Endothelial cell of umbilical vein (primary cell): Measurements from ENCODE around the gene LIPE. TPM values are rescaled to one million over a fixed set of nuclear protein-coding genes. Genes with fewer than 3 reads are reported as not detected.

Experiments
- BruUV-seq: library from RNA; stranded (reverse); fragments of 400-500 nt; replicated peaks from 2 replicates; lab custom pipeline; 2021; lab: Mats Ljungman, UMichigan
- CTCF ChIA-PET: fragments of 300-600, 350-600 bp; sonication (Branson Sonifier 250); formaldehyde crosslinking; loops from one replicate; lab custom pipeline; 2021; ENCODE audit warnings: antibody characterized with exemption, inconsistent platforms; lab: Charles Lee
- POLR2A ChIA-PET: fragments of 300-600, 350-600 bp; sonication (Branson Sonifier 250); formaldehyde crosslinking; loops from one replicate; lab custom pipeline; 2021; ENCODE audit warnings: antibody characterized with exemption, inconsistent platforms; lab: Charles Lee
- DNase-seq: peaks from one replicate; pipeline ENCODE4 v3.0.0-alpha.2; 2011; ENCODE audit warnings: low read depth, low spot score
- FAIRE-seq: peaks from 2 replicates; lab custom pipeline; 2011; peaks lifted over from hg19 to GRCh38; lab: Jason Lieb, UNC
- H2AFZ ChIP-seq: 2 replicates; pipeline ENCODE4 v1.6.0; 2012; ENCODE audit warnings: low read depth, low read length, control low read depth, inconsistent platforms
- H3K27ac ChIP-seq: 2 replicates; pipeline ENCODE4 v1.5.1; 2011; ENCODE audit warnings: low read depth, mild to moderate bottlenecking, control low read depth, low read length, moderate library complexity; ENCODE audit not compliant: insufficient read depth
- H3K27me3 ChIP-seq, 2 experiments: 2 replicates each; pipeline versions ENCODE4 v1.6.0 to v1.6.1; 2011; ENCODE audit warnings: low read length in 2 of 2, mixed read lengths in 1 of 2; ENCODE audit not compliant: control insufficient read depth in 2 of 2, insufficient read depth in 2 of 2
- H3K36me3 ChIP-seq, 2 experiments: 2 replicates in 1 of 2; 3 replicates in 1 of 2; pipeline ENCODE4 v1.5.1; 2011; ENCODE audit warnings: low read length in 2 of 2, mild to moderate bottlenecking in 1 of 2, moderate library complexity in 1 of 2; ENCODE audit not compliant: control insufficient read depth in 2 of 2, insufficient read depth in 2 of 2; ENCODE audit errors: extremely low read depth in 1 of 2
- H3K4me1 ChIP-seq: 3 replicates; pipeline ENCODE4 v1.5.1; 2011; ENCODE audit warnings: mild to moderate bottlenecking, low read length; ENCODE audit not compliant: control insufficient read depth, insufficient read depth; ENCODE audit errors: extremely low read depth
- H3K4me2 ChIP-seq: 2 replicates; pipeline ENCODE4 v1.6.1; 2011; ENCODE audit warnings: low read length, control low read depth, mixed read lengths; ENCODE audit not compliant: insufficient read depth
- H3K4me3 ChIP-seq, 3 experiments: fragments of 200-600 bp in 1 of 3; sonication (generic), shearing (Covaris generic) in 1 of 3; replicated peaks in 1 of 3; 2 replicates each; pipeline ENCODE4 v1.5.1; 2011 to 2016; ENCODE audit warnings: control low read depth in 3 of 3, low read length in 3 of 3, mild to moderate bottlenecking in 2 of 3, inconsistent platforms in 1 of 3, low read depth in 1 of 3, moderate library complexity in 1 of 3; ENCODE audit not compliant: insufficient read depth in 1 of 3
- H3K79me2 ChIP-seq: 2 replicates; pipeline ENCODE4 v1.6.0; 2012; ENCODE audit warnings: low read length, inconsistent platforms; ENCODE audit not compliant: control insufficient read depth, insufficient read depth
- H3K9ac ChIP-seq: replicated peaks from 2 replicates; pipeline ENCODE3; 2011; ENCODE audit warnings: low read length, control low read depth; ENCODE audit not compliant: insufficient read depth; ENCODE audit errors: extremely low read depth
- H3K9me1 ChIP-seq: replicated peaks from 3 replicates; pipeline ENCODE4 v1.6.0; 2011; ENCODE audit warnings: mild to moderate bottlenecking, low read length; ENCODE audit not compliant: control insufficient read depth, insufficient read depth; ENCODE audit errors: extremely low read depth
- H3K9me3 ChIP-seq: replicated peaks from 2 replicates; pipeline ENCODE4 v1.5.1; 2012; ENCODE audit warnings: low read length, inconsistent platforms; ENCODE audit not compliant: control insufficient read depth, insufficient read depth
- H4K20me1 ChIP-seq: replicated peaks from 2 replicates; pipeline ENCODE3; 2011; ENCODE audit warnings: mild to moderate bottlenecking, low read length; ENCODE audit not compliant: control insufficient read depth, insufficient read depth; ENCODE audit errors: extremely low read depth
- CTCF ChIP-seq, 2 donors: IDR thresholded peaks; 1 replicate in 1 of 2; 2 replicates in 1 of 2; pipeline ENCODE4 v1.5.1; 2011; ENCODE audit warnings: low read length in 2 of 2, mild to moderate bottlenecking in 2 of 2, moderate library complexity in 2 of 2, control low read depth in 1 of 2, inconsistent platforms in 1 of 2, low read depth in 1 of 2; ENCODE audit not compliant: insufficient read depth in 1 of 2; ENCODE audit errors: extremely low read depth in 1 of 2
- EZH2 ChIP-seq: IDR thresholded peaks from 2 replicates; pipeline ENCODE4 v1.6.1; 2012; ENCODE audit warnings: borderline replicate concordance, low read depth, mild to moderate bottlenecking, moderate library complexity, low read length, inconsistent platforms; ENCODE audit not compliant: severe bottlenecking
- FOS ChIP-seq: IDR thresholded peaks from 2 replicates; pipeline ENCODE4 v1.6.1; 2011; ENCODE audit warnings: mild to moderate bottlenecking, low read length, moderate library complexity, borderline replicate concordance; ENCODE audit not compliant: insufficient read depth
- GATA2 ChIP-seq: IDR thresholded peaks from 2 replicates; pipeline ENCODE4 v1.7.0; 2011; ENCODE audit warnings: low read depth, mild to moderate bottlenecking, moderate library complexity, mixed read lengths, low read length; ENCODE audit not compliant: insufficient read length, insufficient read depth
- JUN ChIP-seq: IDR thresholded peaks from 2 replicates; pipeline ENCODE4 v1.6.1; 2011; ENCODE audit warnings: borderline replicate concordance, low read depth; ENCODE audit not compliant: insufficient read length, insufficient read depth
- MAX ChIP-seq: IDR thresholded peaks from 2 replicates; pipeline ENCODE4 v1.6.1; 2011; ENCODE audit not compliant: insufficient read depth, insufficient read length
- MYC ChIP-seq: IDR thresholded peaks from one replicate; pipeline ENCODE4 v1.6.1; 2011; ENCODE audit warnings: mild to moderate bottlenecking, low read depth, low read length
- POLR2A ChIP-seq: IDR thresholded peaks from 2 replicates; pipeline ENCODE4 v1.6.1; 2012; ENCODE audit warnings: low read depth, mild to moderate bottlenecking, control low read depth, low read length
- POLR2AphosphoS5 ChIP-seq: IDR thresholded peaks from 2 replicates; pipeline ENCODE4 v1.6.1; 2012; ENCODE audit warnings: low read depth, mild to moderate bottlenecking, control low read depth, low read length, moderate library complexity; ENCODE audit not compliant: insufficient read depth
- dilution Hi-C: fragments of 300-500 bp; cut with MboI; formaldehyde crosslinking; loops from one replicate; pipeline ENCODE4 v1.15.0; 2019; ENCODE audit warnings: low sequenced_read_pairs; ENCODE audit not compliant: extremely low pct_ligation_motif_present
- intact Hi-C: fragments of 100-400 bp; cut with micrococcal nuclease; formaldehyde crosslinking; loops from one replicate; pipeline ENCODE4 v1.10.0; 2022
- polyA plus RNA-seq, 4 experiments: library from polyadenylated mRNA; depleted of rRNA in 3 of 4; stranded (reverse) in 3 of 4; unstranded in 1 of 4; fragments of >200 nt; gene quantifications; 2 replicates each; pipeline versions ENCODE4 v1.2.1 to v1.2.3, GENCODE V29; 2011 to 2012; ENCODE audit warnings: missing spikeins in 1 of 4
- total RNA-seq: library from RNA; stranded (reverse); gene quantifications from 2 replicates; pipeline ENCODE4 v1.2.3, GENCODE V29; 2021

Gene LIPE
- total and polyA plus RNA-seq, 2 donors (not counting 3 experiments of a cell fraction or from before 2014, with no cell fraction given) = 3.8 to 13.5 TPM

GRCh38 chr19:42473686-42474085 is 46.5 kb upstream of the LIPE start:
- DNase-seq = no peak
- Histone ChIP-seq H3K36me3 (no peaks in the 10 kb centered on the region), H4K20me1 (no peaks in the 10 kb centered on the region), H3K27me3 (peaks cover 0 to 1% of the 10 kb centered on the region in 2 experiments), H3K4me2 (no peak overlapping the region), H3K9me3 (no peaks in the 10 kb centered on the region), H2AFZ (no peak overlapping the region), H3K27ac (no peak overlapping the region), H3K9ac (no peak overlapping the region), H3K4me3 (no peak overlapping the region), H3K79me2 (no peaks in the 10 kb centered on the region), H3K4me1 (no peaks in the 10 kb centered on the region), H3K9me1 (no peaks in the 10 kb centered on the region)
- CTCF ChIA-PET = interaction anchor here (1.5 kb wide), 1 partner anchor 33 kb away, joined by 4 read pairs; no protein-coding TSS in a partner anchor
- intact Hi-C loops (no loop called here), dilution Hi-C loops (no loop called here)
- no peak for TF ChIP-seq EZH2
- no peak for TF ChIP-seq GATA2
- TF ChIP-seq CTCF (IDR thresholded peaks at IDR 0.05; ENCODE audit: extremely low read depth in 1 of 2, insufficient read depth in 1 of 2, low read depth in 1 of 2, low read length in 2 of 2) = no peak
- no peak for TF ChIP-seq POLR2A
- TF ChIP-seq MAX = no peak
- no peak for TF ChIP-seq JUN
- TF ChIP-seq MYC = no peak
- no peak for TF ChIP-seq POLR2AphosphoS5
- no peak for TF ChIP-seq FOS
- FAIRE-seq = no peak
- POLR2A ChIA-PET = no interaction called here
- no TSS peak for BruUV-seq
